Osteocyte (in vitro differentiated cells): ENCODE results near the gene CDX2. TPM values are rescaled to one million over a fixed set of nuclear protein-coding genes. Genes with fewer than 3 reads are reported as not detected.

Source experiments
- DNase-seq: peaks from one replicate; pipeline ENCODE4 v3.0.0; 2021; ENCODE audit warnings: mixed read lengths; ENCODE audit not compliant: unreplicated experiment; ENCODE audit errors: extremely low spot score
- H3K27ac Mint-ChIP-seq: one replicate; pipeline ENCODE4 v1.8.0; 2021; ENCODE audit warnings: mild to moderate bottlenecking, mixed read lengths; ENCODE audit not compliant: unreplicated experiment
- H3K27me3 Mint-ChIP-seq: one replicate; pipeline ENCODE4 v1.8.0; 2021; ENCODE audit warnings: mixed read lengths; ENCODE audit not compliant: unreplicated experiment
- H3K36me3 Mint-ChIP-seq: one replicate; pipeline ENCODE4 v1.8.0; 2021; ENCODE audit warnings: mixed read lengths; ENCODE audit not compliant: unreplicated experiment
- H3K4me1 Mint-ChIP-seq: one replicate; pipeline ENCODE4 v1.8.0; 2021; ENCODE audit warnings: mixed read lengths; ENCODE audit not compliant: unreplicated experiment
- H3K4me3 Mint-ChIP-seq: one replicate; pipeline ENCODE4 v1.8.0; 2021; ENCODE audit warnings: mild to moderate bottlenecking, moderate library complexity, mixed read lengths; ENCODE audit not compliant: unreplicated experiment
- H3K9me3 Mint-ChIP-seq: one replicate; pipeline ENCODE4 v1.8.0; 2021; ENCODE audit warnings: mixed read lengths; ENCODE audit not compliant: unreplicated experiment
- CTCF ChIP-seq: fragments of 200-600 bp; sonication (generic); IDR thresholded peaks from 2 replicates; pipeline ENCODE4 v1.5.0; 2021; ENCODE audit warnings: antibody characterized with exemption, mild to moderate bottlenecking, moderate library complexity
- total RNA-seq: library from RNA; stranded (reverse); gene quantifications from 2 replicates; pipeline ENCODE4 v1.2.1, GENCODE V29; 2021

CDX2 gene
- total RNA-seq, 1 donor from 2014 or later, result not detected

- no peak for TF ChIP-seq CTCF
- Mint-ChIP-seq H3K9me3 (no peaks in the 10 kb centered on the region), H3K4me3 (no peak overlapping the region), H3K27me3 (peaks cover 5% of the 10 kb centered on the region), H3K4me1 (no peaks in the 10 kb centered on the region), H3K27ac (no peak overlapping the region), H3K36me3 (no peaks in the 10 kb centered on the region)
- no peak for DNase-seq
Measured at GRCh38 chr13:28000567-28000966, 31.5 kb upstream of the CDX2 start.

GRCh38 chr13:27997904-27998522 is 28.9 kb upstream of the CDX2 start:
- Mint-ChIP-seq H3K9me3 (no peaks in the 10 kb centered on the region), H3K4me1 (no peaks in the 10 kb centered on the region), H3K27me3 (peaks cover 18% of the 10 kb centered on the region), H3K27ac (no peak overlapping the region), H3K36me3 (no peaks in the 10 kb centered on the region), H3K4me3 (no peak overlapping the region)
- peak; percentile 60 for TF ChIP-seq CTCF
- no peak for DNase-seq

GRCh38 chr13:27991881-27992280 is 22.8 kb upstream of the CDX2 start:
- Mint-ChIP-seq H3K27ac (no peak overlapping the region), H3K27me3 (peaks cover 43% of the 10 kb centered on the region), H3K4me1 (no peaks in the 10 kb centered on the region)

GRCh38 chr13:27988520-27988919 is 19.4 kb upstream of the CDX2 start, which contains the start of gene URAD:
Gene URAD (minus strand): TSS chr13:27988693. CDS start chr13:27988637, 56 bp downstream.
- Mint-ChIP-seq H3K4me1 (no peaks in the 10 kb centered on the region), H3K36me3 (no peaks in the 10 kb centered on the region), H3K27me3 (peaks cover 51% of the 10 kb centered on the region), H3K4me3 (no peak within 1 kb of the TSS), H3K27ac (no peak within 1 kb of the TSS), H3K9me3 (no peaks in the 10 kb centered on the region)
- no peak for DNase-seq
- TF ChIP-seq CTCF, result no peak

More at GRCh38 chr13:27991881-27992280, 22.8 kb upstream of the CDX2 start:
- no peak for TF ChIP-seq CTCF
- H3K36me3 Mint-ChIP-seq, result no peaks in the 10 kb centered on the region
- no peak overlapping the region for H3K4me3 Mint-ChIP-seq
- H3K9me3 Mint-ChIP-seq, result no peaks in the 10 kb centered on the region
- no peak for DNase-seq

- H3K27ac Mint-ChIP-seq, result no peak overlapping the region
- DNase-seq, result no peak
- H3K27me3 Mint-ChIP-seq, result peaks cover 73% of the 10 kb centered on the region
- no peaks in the 10 kb centered on the region for H3K36me3 Mint-ChIP-seq
- no peaks in the 10 kb centered on the region for H3K4me1 Mint-ChIP-seq
- H3K9me3 Mint-ChIP-seq, result no peaks in the 10 kb centered on the region
- H3K4me3 Mint-ChIP-seq, result no peak overlapping the region
- no peak for TF ChIP-seq CTCF
Measured at GRCh38 chr13:27985600-27985999, 16.5 kb upstream of the CDX2 start.
